Trophoblast cell (in vitro differentiated cells and primary cell): ENCODE measurements around the gene NOS3.

Experiments used
- DNase-seq, 2 donors: peaks; one replicate each; pipeline ENCODE4 v3.0.0-alpha.2; 2016
- H2AFZ ChIP-seq: 2 replicates; pipeline ENCODE4 v1.6.1; 2013; ENCODE audit warnings: low read length, moderate library complexity, mild to moderate bottlenecking; ENCODE audit not compliant: insufficient read depth, poor library complexity
- H2AK5ac ChIP-seq: 2 replicates; pipeline ENCODE4 v1.6.1; 2013; ENCODE audit warnings: mild to moderate bottlenecking, low read length
- H2BK120ac ChIP-seq: 2 replicates; pipeline ENCODE4 v1.6.1; 2013; ENCODE audit warnings: low read length, mild to moderate bottlenecking, moderate library complexity; ENCODE audit not compliant: insufficient read depth, poor library complexity
- H2BK12ac ChIP-seq: 2 replicates; pipeline ENCODE4 v1.6.1; 2013; ENCODE audit warnings: mild to moderate bottlenecking, low read length, moderate library complexity
- H2BK5ac ChIP-seq: 2 replicates; pipeline ENCODE4 v1.6.1; 2013; ENCODE audit warnings: low read length, low read depth, moderate library complexity, mild to moderate bottlenecking; ENCODE audit not compliant: poor library complexity
- H3K14ac ChIP-seq: 2 replicates; pipeline ENCODE4 v1.6.1; 2013; ENCODE audit warnings: mild to moderate bottlenecking, low read length
- H3K18ac ChIP-seq: 2 replicates; pipeline ENCODE4 v1.6.1; 2013; ENCODE audit warnings: mild to moderate bottlenecking, low read length
- H3K23ac ChIP-seq: 2 replicates; pipeline ENCODE4 v1.6.1; 2013; ENCODE audit warnings: low read length
- H3K27ac ChIP-seq: 2 replicates; pipeline ENCODE4 v1.5.1; 2013; ENCODE audit warnings: low read depth, mild to moderate bottlenecking, inconsistent platforms, low read length, moderate library complexity
- H3K27me3 ChIP-seq: 2 replicates; pipeline ENCODE4 v1.6.1; 2013; ENCODE audit warnings: inconsistent platforms, mild to moderate bottlenecking, low read length, moderate library complexity; ENCODE audit not compliant: insufficient read depth
- H3K36me3 ChIP-seq, 2 experiments: 1 replicate in 1 of 2; 2 replicates in 1 of 2; pipeline ENCODE4 v1.6.1; 2013; ENCODE audit warnings: low read length in 2 of 2, mild to moderate bottlenecking in 2 of 2, moderate library complexity in 1 of 2; ENCODE audit not compliant: insufficient read depth in 2 of 2, control insufficient read depth in 1 of 2
- H3K4ac ChIP-seq: 2 replicates; pipeline ENCODE4 v1.6.1; 2013; ENCODE audit warnings: low read depth, mild to moderate bottlenecking, low read length, moderate library complexity
- H3K4me1 ChIP-seq, 2 experiments: 1 replicate in 1 of 2; 2 replicates in 1 of 2; pipeline ENCODE4 v1.6.1; 2013; ENCODE audit warnings: low read length in 2 of 2, mild to moderate bottlenecking in 2 of 2, moderate library complexity in 1 of 2; ENCODE audit not compliant: insufficient read depth in 2 of 2, control insufficient read depth in 1 of 2
- H3K4me2 ChIP-seq: 2 replicates; pipeline ENCODE4 v1.6.1; 2013; ENCODE audit warnings: inconsistent platforms, mild to moderate bottlenecking, low read length, moderate library complexity
- H3K4me3 ChIP-seq: 2 replicates; pipeline ENCODE4 v1.5.1; 2013; ENCODE audit warnings: mild to moderate bottlenecking, low read depth, low read length, inconsistent platforms
- H3K79me1 ChIP-seq: one replicate; pipeline ENCODE4 v1.6.1; 2013; ENCODE audit warnings: low read length
- H3K79me2 ChIP-seq: 2 replicates; pipeline ENCODE4 v1.6.1; 2013; ENCODE audit warnings: low read length, mild to moderate bottlenecking; ENCODE audit not compliant: control insufficient read depth, insufficient read depth, poor library complexity
- H3K9ac ChIP-seq: 2 replicates; pipeline ENCODE4 v1.6.1; 2013; ENCODE audit warnings: mild to moderate bottlenecking, low read length
- H3K9me3 ChIP-seq: 2 replicates; pipeline ENCODE4 v1.6.1; 2013; ENCODE audit warnings: low read depth, mild to moderate bottlenecking, control low read depth, inconsistent platforms, low read length; ENCODE audit not compliant: insufficient read depth
- H4K12ac ChIP-seq: 2 replicates; pipeline ENCODE4 v1.6.1; 2013; ENCODE audit warnings: low read depth, mild to moderate bottlenecking, low read length, moderate library complexity
- H4K8ac ChIP-seq: 2 replicates; pipeline ENCODE4 v1.6.1; 2013; ENCODE audit warnings: low read depth, mild to moderate bottlenecking, low read length, moderate library complexity
- H4K91ac ChIP-seq: one replicate; pipeline ENCODE4 v1.6.1; 2013; ENCODE audit warnings: low read depth, mild to moderate bottlenecking, low read length, moderate library complexity
- WGBS: extraction: QIAGEN DNeasy Blood & Tissue Kit; methylation state at CpG from one replicate; pipeline ENCODE4 v1.1.7; 2013; ENCODE audit warnings: missing lambda C conversion rate; ENCODE audit not compliant: insufficient read length, insufficient coverage; ENCODE audit errors: extremely low coverage; 5-methylcytosine and 5-hydroxymethylcytosine counted together

NOS3 gene

GRCh38 chr7:150968056-150968733 is 22.6 kb upstream of the NOS3 start:
- Histone ChIP-seq H3K14ac (no peak overlapping the region), H2BK5ac (no peak overlapping the region), H3K9ac (no peak overlapping the region), H3K27me3 (no peaks in the 10 kb centered on the region), H3K79me2 (peaks cover 2% of the 10 kb centered on the region), H3K4me2 (no peak overlapping the region), H3K18ac (no peak overlapping the region), H3K4me1 (peaks cover 8 to 12% of the 10 kb centered on the region in 2 experiments), H2AK5ac (no peak overlapping the region), H3K4me3 (no peak overlapping the region), H3K9me3 (peaks cover under 1% of the 10 kb centered on the region), H2BK120ac (no peak overlapping the region), H3K4ac (no peak overlapping the region), H4K91ac (no peak overlapping the region), H3K36me3 (no peaks in the 10 kb centered on the region), H2AFZ (no peak overlapping the region), H4K12ac (no peak overlapping the region), H4K8ac (no peak overlapping the region), H3K23ac (no peak overlapping the region), H3K27ac (no peak overlapping the region), H3K79me1 (peaks cover 2% of the 10 kb centered on the region), H2BK12ac (no peak overlapping the region)
- no CpG with 5 or more reads among the region's 15 CpGs for WGBS
- peak; percentile 36 to 67 for DNase-seq

- Histone ChIP-seq H3K27me3 (peaks cover 5% of the 10 kb centered on the region), H4K8ac (no peak overlapping the region), H3K4me1 (peaks cover 8 to 12% of the 10 kb centered on the region in 2 experiments), H3K27ac (no peak overlapping the region), H3K9me3 (peaks cover 7% of the 10 kb centered on the region), H3K79me2 (peaks cover 2% of the 10 kb centered on the region), H3K79me1 (peaks cover 2% of the 10 kb centered on the region), H3K4me2 (no peak overlapping the region), H3K4me3 (no peak overlapping the region), H3K4ac (no peak overlapping the region), H2AFZ (no peak overlapping the region), H2BK5ac (no peak overlapping the region), H2BK120ac (no peak overlapping the region), H3K18ac (no peak overlapping the region), H2BK12ac (no peak overlapping the region), H2AK5ac (no peak overlapping the region), H3K36me3 (no peaks in the 10 kb centered on the region), H4K91ac (no peak overlapping the region), H3K14ac (no peak overlapping the region), H4K12ac (no peak overlapping the region), H3K23ac (no peak overlapping the region), H3K9ac (no peak overlapping the region)
- no peak for DNase-seq
- no CpG with 5 or more reads among the region's 16 CpGs for WGBS
Measured at GRCh38 chr7:150968734-150969372, 22.0 kb upstream of the NOS3 start.

GRCh38 chr7:150969475-150969874 is 21.3 kb upstream of the NOS3 start:
- Histone ChIP-seq H2BK5ac (no peak overlapping the region), H3K14ac (no peak overlapping the region), H2AFZ (no peak overlapping the region), H3K9me3 (peaks cover 7% of the 10 kb centered on the region), H3K9ac (no peak overlapping the region), H3K79me1 (peaks cover 2% of the 10 kb centered on the region), H3K36me3 (no peaks in the 10 kb centered on the region), H3K4ac (no peak overlapping the region), H3K4me1 (peaks cover 6 to 11% of the 10 kb centered on the region in 2 experiments), H4K12ac (no peak overlapping the region), H2BK12ac (no peak overlapping the region), H3K4me3 (no peak overlapping the region), H3K23ac (no peak overlapping the region), H3K79me2 (peaks cover 2% of the 10 kb centered on the region), H3K4me2 (no peak overlapping the region), H2BK120ac (no peak overlapping the region), H4K8ac (no peak overlapping the region), H3K27me3 (peaks cover 10% of the 10 kb centered on the region), H3K27ac (no peak overlapping the region), H2AK5ac (no peak overlapping the region), H4K91ac (no peak overlapping the region), H3K18ac (no peak overlapping the region)
- DNase-seq, result no peak
- WGBS, result no CpG with 5 or more reads among the region's 7 CpGs

DNA sequence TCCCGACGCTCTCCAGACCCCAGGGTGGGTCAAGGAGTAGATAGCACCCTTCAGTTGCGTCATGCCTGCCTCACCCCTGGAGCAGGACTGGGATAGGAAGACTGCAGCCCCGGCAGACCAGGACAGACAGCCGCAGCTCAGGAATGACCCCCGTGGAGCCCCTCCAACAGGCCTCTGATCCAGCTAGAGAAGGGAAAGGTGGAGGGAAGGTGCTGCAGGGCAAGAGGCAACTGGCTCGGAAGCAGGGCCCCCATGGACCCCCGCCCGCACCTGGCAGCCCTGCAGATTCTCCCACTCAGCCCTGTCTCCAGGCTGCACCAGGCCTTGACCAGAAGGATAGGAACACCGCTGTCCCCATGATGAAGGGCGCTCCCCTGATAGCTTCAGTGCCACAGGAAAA is 20.4 kb upstream of the NOS3 start:
- WGBS, result no CpG with 5 or more reads among the region's 11 CpGs
- H3K27ac ChIP-seq, result no peak overlapping the region
- no peak for DNase-seq

More for the DNA sequence above, 20.4 kb upstream of the NOS3 start:
- Histone ChIP-seq H2AK5ac (no peak overlapping the region), H3K4me3 (no peak overlapping the region), H3K36me3 (no peaks in the 10 kb centered on the region), H2AFZ (no peak overlapping the region), H2BK5ac (no peak overlapping the region), H4K12ac (no peak overlapping the region), H2BK12ac (no peak overlapping the region), H3K4ac (no peak overlapping the region), H3K4me2 (no peak overlapping the region), H3K27me3 (peaks cover 18% of the 10 kb centered on the region), H3K9ac (no peak overlapping the region), H4K91ac (no peak overlapping the region), H3K79me2 (peaks cover 2% of the 10 kb centered on the region), H3K23ac (no peak overlapping the region), H2BK120ac (no peak overlapping the region), H3K14ac (no peak overlapping the region), H3K79me1 (no peaks in the 10 kb centered on the region), H3K18ac (no peak overlapping the region), H3K4me1 (peaks cover 9 to 11% of the 10 kb centered on the region in 2 experiments), H3K9me3 (peaks cover 7% of the 10 kb centered on the region), H4K8ac (no peak overlapping the region)
